ENCODE measurements around the gene UHRF1.

Gene UHRF1

DNA sequence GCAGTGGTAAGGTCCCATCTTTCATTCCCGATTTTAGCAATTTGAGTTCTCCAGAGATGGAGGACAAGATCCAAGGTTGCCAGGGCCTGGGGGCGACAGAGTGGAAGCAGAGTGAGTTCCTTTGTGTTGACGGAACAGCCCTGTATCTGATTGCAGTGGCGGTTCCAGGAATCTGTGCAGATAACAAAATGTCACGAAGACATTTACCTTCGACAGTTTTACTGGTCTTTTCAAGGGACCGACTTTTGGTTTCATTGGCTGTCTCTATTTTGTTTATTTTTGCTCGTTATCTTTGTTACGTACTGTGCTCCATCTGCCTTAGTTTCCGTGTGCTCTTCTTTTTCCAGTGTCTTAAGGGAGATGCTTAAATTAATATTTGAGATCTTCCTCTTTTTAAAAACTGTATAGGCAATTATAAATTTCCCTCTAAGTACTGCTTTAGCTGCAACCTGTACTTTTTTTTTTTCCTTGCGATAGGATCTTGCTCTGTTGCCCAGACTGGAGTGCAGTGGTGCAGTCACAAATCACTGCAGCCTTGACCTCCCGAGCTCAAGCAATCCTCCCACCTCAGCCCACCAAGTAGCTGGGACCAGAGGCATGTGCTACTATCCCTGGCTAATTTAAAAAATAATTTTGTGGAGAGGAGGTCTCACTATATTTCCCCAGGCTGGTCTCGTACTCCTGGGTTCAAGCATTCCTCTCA, 82.8 kb downstream of the UHRF1 start:
- FAIRE-seq, result no peak

DNA sequence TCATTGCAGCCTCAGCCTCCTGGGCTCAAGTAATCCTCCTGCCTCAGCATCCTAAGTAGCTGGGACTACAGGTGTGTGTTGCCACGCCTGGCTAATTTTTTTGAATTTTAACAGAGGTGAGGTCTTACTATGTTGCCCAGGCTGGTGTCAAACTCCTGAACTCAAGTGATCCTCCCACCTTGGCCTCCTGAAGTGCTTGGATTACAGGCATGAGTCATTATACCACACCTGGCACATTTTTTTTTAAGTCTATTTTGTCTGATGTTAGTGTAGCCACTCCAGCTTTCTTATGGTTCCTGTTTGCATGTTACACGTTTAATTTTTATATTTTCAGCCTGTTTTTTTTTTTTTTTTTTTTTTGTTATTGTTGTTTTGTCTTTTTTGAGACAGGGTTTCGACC, 84.4 kb downstream of the UHRF1 start:
- FAIRE-seq, result no peak

DNA sequence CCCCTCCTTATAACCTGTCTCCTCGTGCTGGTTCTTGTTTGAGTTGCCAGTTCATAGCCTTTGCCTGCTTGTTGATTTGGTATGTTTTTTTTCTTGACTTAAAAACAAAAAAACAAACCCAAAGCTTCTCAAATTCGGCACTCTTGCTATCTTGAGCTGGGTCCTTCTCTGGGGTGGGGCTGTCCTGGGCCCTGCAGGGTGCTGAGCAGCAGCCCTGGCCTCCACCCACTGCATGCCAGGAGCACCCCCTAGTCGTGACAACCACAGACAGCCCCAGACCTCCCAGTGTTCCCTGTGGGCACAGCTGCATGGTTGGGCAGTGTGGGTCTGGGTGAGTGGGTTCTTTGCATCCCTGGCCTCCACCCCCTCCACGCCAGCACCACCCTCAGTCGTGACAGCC, 87.4 kb downstream of the UHRF1 start:
- no peak for FAIRE-seq

- FAIRE-seq, result no peak
Measured at GRCh38 chr19:4997297-4997696, 88.0 kb downstream of the UHRF1 start.

DNA sequence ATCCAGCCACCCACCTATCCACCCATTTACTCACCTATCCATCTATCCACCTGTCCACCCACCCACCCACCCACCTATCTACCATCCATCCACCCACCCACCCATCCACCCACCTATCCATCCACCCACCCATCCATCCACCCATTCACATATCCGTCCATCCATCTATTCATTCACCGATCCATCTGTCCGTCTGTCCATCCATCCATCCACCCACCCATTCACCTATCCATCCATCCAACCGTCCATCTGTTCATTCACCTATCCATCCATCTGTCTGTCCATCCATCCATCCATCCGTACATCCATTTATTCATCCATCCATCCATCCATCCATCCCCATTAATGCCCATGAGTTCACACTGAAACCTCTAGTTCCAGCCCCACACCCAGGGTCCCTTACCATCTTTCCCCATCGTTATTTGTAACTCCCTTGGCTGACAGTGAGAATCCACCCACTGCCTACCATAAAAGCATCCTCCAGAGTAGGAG, 90.9 kb downstream of the UHRF1 start:
- no peak for FAIRE-seq

GRCh38 chr19:5001615-5002014, 92.3 kb downstream of the UHRF1 start:
- FAIRE-seq, result no peak

GRCh38 chr19:5002143-5002542, 92.8 kb downstream of the UHRF1 start:
- FAIRE-seq, result no peak

DNA sequence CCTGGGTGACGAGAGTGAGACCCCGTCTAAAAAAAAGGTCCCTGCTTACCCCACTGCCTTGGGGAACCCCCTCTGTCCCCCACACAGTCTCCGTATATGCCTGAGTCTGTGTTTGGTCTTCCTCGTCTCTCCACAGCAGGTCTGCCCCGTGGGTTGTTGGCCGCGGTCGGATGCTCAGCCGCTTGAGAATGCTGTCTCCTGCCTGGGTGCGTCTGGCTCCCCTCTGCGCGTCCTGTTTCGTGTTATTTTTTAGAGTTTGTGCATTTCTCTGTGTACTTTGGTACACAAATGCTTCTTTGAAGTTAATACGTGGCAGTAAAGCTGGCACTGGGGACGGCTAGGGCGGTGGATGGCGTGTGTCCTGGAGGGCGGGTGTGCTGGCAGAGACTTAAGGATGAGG, 94.5 kb downstream of the UHRF1 start:
- FAIRE-seq, result no peak

- FAIRE-seq, result no peak
Measured at GRCh38 chr19:5005096-5005495, 95.8 kb downstream of the UHRF1 start.

DNA sequence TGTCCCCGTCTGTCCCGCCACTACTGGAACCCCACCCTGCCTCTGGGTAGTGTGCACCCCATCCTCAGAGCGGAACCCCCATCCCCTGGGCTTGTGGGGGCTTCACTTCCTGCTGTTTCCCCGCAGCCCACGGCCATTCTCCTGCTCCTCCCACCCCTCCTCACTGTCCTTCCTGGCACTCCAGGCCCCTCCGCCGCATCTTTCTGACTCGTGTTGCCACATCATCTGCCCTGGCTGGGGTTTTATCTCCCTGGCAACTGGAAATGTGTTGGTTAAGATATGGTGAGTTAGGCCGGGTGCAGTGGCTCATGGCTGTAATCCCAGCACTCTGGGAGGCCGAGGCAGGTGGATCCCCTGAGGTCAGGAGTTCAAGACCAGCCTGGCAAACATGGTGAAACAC, 96.9 kb downstream of the UHRF1 start:
- no peak for FAIRE-seq

DNA sequence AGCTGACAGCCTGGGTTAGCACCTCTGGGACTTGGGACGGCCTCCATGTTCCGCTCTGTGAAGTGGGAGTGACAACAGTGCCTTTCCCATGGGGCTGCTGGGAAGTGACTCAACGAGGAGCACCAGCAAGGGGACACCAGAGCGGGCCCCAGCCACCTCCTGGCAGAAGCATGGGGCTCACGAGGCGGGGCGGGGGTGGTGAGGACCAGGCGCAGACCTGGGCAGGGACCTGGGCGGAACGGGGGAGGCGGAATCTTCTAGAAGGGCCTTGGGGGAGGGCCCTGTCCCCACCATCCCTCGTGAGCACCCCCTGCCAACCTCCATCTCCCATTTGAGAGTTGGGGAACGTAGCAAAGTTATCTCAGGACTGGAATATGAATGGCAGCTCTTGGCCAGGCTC, 97.5 kb downstream of the UHRF1 start:
- no peak for FAIRE-seq
